ENCODE data around the gene SPTBN4.
"Not testable (repeated sequence)": the region's sequence is repeated elsewhere in the genome, so short reads cannot be mapped to it uniquely, and the experiment has no call there.

The SPTBN4 gene

DNA sequence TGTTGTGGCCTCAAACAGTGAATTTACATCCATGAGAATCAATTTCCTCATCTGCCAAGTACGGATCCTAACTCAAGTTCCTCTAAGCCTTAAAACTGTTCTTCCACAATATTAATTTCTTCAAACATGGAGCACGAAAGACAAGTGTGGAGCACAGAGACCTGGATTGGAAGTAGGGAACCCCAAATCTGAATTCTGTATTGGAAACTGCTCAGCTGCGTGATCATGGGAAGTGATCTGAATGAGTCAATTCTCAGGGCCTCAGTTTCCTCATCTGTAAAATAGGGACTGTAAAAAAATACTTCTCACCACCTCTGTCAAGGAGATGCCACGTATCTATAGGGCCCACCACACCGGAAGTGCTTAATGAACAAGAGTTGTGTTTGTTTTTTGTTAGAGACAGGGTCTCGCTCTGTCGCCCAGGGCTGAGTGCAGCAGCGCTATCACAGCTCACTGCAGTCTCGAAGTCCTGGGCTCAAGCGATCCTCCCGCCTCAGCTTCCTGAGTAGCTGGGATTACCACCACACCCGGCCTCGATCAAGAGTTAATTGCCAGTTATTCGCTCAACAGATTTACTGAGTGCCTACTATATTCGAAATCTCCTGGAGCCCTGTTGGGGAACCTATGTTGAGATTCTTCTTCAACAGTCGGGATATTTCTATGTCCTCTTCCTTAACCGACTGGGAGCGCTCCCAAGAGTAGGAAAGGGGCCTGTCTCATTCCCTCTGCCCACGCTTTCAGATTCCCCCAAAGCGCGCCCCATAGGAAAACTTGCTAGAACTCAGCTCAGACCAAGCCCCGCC is 24.3 kb upstream of the SPTBN4 start:
- no peak for FAIRE-seq

GRCh38 chr19:40443131-40443999 is 23.4 kb upstream of the SPTBN4 start:
- FAIRE-seq, result peak; percentile 88

GRCh38 chr19:40444000-40444824 is 22.6 kb upstream of the SPTBN4 start, which contains the start of gene SERTAD3:
SERTAD3 (minus strand) TSS chr19:40444335; CDS start chr19:40442080, 2,255 bp downstream.
- no peak for FAIRE-seq

DNA sequence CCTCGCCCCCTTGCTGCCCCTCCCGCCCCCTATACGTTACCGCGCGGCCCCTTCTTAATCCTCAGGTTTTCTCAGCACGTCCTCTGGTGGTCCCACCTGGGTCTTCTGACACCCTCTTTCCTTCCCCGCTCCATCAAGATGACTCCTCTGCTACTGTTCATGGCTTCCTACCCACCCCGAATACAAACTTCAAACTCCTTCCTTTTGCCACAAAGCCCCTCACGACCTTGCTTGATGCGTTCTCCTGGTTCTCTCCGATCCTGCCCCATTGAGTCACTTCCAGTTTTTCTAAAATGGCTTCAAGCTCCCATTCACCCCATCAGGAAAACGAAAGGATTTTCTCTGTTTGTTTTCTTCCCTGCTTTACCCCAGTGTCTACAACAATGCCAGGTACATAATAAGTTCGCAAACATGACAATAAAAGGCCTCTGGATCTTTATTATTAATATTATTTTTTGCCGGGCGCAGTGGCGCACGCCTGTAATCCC is 21.9 kb upstream of the SPTBN4 start:
- no peak for FAIRE-seq

DNA sequence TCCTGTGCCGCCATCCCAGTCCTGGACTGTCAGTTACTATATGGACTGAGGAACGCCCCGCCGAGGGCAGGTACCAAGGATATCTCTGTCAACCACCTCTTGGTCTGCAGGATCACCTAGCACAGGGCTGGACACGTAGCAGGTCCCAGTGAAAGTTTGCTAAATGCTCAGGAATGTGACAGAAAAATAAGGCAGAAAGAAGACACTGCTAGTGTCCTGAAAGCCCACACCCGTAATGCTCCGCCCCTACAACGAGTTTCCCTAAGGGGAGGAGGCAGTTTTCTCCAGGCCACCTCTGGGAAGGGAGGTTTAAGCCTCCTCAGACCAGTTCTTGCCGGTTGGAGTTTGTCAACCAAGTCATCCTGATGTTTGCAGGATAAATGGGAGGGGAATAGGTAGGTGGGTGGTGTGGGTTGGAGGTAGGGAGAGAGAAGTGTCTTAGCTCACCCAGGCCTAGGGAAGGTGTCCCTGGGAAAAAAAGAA is 21.0 kb upstream of the SPTBN4 start:
- no peak for FAIRE-seq

GRCh38 chr19:40446263-40446784 is 20.5 kb upstream of the SPTBN4 start:
- no peak for FAIRE-seq

DNA sequence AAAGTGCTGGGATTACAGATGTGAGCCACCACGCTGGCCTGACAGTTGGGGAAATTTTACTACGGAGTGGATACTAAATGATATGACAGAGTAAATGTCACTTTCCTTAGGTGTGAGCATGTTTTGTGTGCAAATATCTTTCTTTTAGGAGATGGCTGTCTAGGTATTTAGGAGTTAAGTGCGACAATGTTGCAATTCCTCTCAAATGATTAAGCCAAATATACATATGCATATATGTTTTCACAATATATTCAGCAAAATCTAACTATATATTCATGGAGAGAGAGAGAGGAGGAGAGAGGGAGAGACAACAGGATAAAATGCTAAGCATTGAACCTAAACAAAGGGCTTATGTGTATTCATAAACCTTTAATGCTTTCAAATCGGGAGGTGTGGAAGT is 17.3 kb upstream of the SPTBN4 start:
- no peak for FAIRE-seq

DNA sequence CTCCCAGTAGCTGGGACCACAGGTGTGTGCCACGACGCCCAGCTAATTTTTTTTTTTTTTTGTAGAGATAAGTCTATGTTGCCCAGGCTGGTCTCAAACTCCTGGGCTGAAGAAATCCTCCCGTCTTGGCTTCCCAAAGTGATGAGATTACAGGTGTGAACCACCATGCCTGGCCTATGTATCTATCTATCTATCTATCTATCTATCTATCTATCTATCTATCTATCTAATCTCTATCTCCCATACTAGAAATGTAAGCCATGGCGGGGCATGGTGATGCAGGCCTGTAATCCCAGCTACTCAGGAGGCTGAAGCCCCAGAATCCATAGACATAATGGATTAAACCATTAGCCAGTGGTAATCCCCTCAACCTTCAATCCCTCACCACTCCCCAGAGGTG is 16.1 kb upstream of the SPTBN4 start:
- FAIRE-seq, result no peak

GRCh38 chr19:40452016-40452415 is 14.8 kb upstream of the SPTBN4 start:
- FAIRE-seq, result no peak

DNA sequence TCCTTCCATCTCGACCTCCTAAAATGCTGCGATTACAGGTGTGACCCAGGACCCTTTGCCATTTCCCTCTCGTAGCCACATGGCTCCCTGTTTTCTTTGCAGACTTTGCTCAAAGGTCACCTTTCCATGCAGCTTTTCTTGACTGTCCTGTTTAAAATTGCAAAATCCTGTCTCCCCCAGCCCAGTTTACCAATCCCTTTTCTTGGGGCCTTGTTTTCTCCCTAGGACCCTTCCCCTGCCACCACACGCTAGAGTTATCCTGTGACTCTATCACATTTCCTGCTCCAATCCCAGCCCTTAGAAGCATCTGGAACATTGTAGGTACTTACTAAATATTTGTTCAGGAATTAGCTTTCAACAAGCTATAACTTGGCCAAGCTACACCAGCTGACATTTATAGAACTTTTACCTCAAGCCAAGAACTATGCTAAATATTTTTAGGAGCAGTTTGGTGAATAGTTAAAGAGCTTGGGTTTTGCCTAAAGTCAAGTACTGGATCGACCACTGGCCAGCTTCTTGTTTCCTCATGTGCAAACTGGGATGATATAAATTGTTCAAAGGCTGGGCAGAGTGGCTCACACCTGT is 13.6 kb upstream of the SPTBN4 start:
- FAIRE-seq, result no peak

GRCh38 chr19:40453943-40454342 is 12.9 kb upstream of the SPTBN4 start:
- FAIRE-seq, result not testable (repeated sequence)

DNA sequence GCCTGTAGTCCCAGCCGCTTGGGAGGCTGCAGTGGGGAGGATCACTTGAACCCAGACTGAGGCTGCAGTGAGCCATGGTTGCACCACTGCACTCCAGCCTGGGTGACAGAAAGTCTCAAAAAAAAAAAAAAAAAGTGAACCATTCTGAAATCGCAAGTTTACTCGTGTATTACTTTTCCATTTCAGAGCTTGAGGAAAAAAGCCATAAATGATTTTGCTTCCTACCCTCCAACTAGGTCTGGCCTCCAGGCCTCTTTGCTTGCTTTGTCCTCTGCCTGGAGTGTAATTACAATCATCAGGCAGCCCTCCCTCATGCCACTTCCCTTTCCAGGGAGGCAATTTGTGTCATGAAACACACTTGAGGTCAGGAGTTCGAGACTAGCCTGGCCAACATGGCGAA is 9.8 kb upstream of the SPTBN4 start:
- no peak for FAIRE-seq

GRCh38 chr19:40457953-40458596 is 8.7 kb upstream of the SPTBN4 start:
- no peak for FAIRE-seq

DNA sequence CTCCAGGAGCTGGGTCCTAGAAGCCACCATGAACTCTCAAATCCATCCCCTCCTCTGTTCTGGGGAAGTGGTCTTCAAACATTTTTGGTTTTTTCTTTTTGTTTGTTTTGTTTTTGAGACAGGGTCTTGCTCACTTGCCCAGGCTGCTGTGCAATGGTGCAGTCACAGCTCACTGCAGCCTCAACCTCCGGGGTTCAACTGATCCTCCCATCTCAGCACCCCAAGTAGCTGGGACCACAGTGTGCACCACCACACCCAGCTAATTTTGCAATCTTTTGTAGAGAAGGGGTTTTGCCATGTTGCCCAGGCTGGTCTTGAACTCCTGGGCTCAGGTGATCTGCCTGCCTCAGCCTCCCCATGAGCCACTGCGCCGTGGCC is 8.2 kb upstream of the SPTBN4 start:
- no peak for FAIRE-seq

- FAIRE-seq, result no peak
Observed at GRCh38 chr19:40460185-40460584, 6.6 kb upstream of the SPTBN4 start.

GRCh38 chr19:40461669-40462221 is 5.1 kb upstream of the SPTBN4 start:
- FAIRE-seq, result no peak

- not testable (repeated sequence) for FAIRE-seq
Observed at GRCh38 chr19:40463587-40464037, 3.2 kb upstream of the SPTBN4 start.

- no peak for FAIRE-seq
Observed at GRCh38 chr19:40464059-40465024, 2.5 kb upstream of the SPTBN4 start.

GRCh38 chr19:40465025-40465556 is 1.7 kb upstream of the SPTBN4 start:
- no peak for FAIRE-seq

Data from TTC549 (cell line).